ENCODE measurements around the gene PCMT1.
A peak's percentile ranks its signal among the peaks of the same experiment; 100 is the strongest.
"Not testable (repeated sequence)": the region's sequence is repeated elsewhere in the genome, so short reads cannot be mapped to it uniquely, and the experiment has no call there.

PCMT1 gene

GRCh38 chr6:149820506-149820905 lies 71.0 kb downstream of the PCMT1 start:
- DNase-seq (ENCODE audit: low read depth), result no peak

DNA sequence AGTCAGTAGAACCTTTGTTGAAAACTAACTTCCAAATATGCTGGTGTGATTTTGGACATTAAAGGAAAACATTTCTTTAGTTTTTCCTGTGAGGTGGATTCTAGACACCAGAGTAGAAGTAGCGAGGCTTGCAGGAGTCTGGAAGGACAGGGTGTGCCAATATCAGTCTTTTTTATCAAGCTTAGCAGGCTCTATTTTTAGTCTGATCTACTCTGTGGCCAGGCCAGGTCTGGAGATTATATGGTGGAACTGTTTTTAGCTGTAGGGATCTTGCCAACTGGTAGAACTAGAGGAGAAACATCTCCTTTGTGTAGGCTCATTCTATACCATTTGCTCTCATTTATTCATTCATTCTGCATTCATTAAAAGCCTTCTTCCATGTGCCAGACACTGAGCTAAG lies 72.0 kb downstream of the PCMT1 start:
- no peak for DNase-seq (ENCODE audit: low read depth)

DNA sequence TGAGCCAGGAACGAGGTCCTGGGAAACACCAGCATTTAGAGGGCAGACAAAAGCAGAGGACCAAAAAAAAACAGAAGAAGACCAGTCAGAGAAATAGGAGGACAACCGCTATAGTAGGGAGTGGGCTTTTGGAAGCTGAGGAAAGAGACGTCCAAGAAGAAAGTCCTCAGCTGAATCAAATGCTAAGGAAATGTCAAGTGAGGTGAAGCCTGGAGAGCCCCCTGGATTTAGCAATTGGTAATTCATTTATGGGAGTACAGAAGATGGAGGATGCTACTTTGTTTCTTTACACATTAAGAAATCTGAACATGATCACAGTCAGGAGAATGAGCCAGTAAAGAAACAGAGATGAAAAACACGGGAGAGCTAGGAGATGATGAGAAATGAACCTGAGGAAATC lies 73.5 kb downstream of the PCMT1 start:
- DNase-seq (ENCODE audit: low read depth), result no peak

DNA sequence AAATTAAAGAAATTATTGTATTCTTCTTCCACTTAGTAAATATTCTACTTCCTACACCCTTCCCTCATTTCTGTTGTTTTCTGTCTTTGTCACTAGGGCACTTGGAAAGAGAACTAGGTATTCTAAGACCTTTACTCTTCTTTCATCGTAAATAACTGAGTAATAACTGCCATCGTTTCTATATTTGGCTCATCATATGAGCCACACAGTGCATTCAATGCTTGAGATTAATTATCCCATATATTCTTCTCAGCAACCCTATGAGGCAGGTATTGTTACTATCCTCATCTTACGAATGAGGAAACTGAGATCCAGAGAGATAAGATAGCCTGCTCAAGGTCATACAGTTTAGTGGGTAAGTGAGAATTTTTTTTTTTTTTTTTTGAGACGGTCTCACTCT lies 75.8 kb downstream of the PCMT1 start:
- no peak for DNase-seq (ENCODE audit: low read depth)

DNA sequence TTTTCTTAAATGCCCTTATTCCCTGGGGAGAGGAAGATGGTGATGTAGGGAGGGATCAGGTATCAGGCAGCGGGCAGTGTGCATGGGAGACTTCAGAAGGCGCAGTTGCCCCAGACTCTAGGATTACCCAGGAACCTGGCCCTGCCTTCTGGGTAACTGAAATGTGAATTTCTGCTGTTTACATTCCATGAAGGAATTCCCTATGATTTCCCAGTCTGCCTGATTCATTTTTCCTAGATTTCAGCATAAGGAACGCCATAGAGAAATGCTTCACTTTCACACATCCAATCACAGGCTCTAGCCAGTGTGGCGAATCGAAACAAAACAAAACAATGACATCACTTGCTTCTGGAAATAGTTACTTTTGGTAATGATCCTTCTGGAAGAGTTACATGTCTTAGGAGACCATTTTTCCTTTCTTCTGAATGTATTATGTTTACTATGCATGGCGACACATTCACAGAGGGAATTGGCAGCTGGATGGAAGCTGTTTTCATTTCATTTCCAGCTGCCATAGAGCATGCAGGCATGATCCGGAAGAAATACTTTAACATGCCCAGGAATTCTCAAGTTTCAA lies 81.3 kb downstream of the PCMT1 start:
- DNase-seq (ENCODE audit: low read depth), result no peak

DNA sequence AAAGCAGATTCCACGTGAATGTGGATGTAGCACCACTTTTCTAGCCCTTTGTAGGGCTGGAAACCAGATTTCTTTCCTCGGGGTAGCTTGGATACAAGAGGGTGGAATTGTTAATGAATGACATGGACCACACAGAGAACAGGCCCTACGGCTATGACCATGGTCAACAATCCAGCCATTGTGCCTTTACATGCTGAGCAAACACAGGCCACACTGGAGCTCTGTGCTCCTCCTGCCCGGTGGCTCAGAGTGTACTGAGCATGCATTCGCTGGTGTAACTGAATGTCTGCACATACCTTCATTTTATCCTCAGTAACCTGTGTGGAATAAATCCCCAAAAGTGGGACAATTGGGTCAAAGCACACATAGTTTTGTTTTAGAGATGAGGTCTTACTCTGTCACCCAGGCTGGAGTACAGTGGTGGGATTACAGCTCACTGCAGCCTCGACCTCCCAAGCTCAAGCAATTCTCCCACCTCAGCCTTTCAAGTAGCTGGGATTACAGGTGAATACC lies 81.8 kb downstream of the PCMT1 start:
- DNase-seq (ENCODE audit: low read depth), result no peak

DNA sequence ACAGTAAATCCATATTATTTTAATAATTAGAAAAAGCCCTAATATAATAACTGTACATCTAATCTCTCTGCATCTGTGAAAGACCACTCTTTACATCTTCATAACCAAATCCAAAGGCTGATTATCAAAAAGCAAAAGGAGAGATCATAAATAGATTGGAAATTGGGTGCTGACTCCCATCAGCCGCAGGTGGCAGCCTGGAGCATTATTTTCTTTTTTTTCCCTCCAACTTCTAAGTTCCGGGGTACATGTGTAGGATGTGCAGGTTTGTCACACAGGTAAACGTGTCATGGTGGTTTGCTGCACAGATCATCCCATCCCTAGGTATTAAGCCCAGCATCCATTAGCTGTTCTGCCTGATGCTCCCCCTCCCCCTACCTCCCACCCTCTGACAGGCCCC lies 84.1 kb downstream of the PCMT1 start:
- DNase-seq (ENCODE audit: low read depth), result no peak

GRCh38 chr6:149834513-149835481 lies 85.3 kb downstream of the PCMT1 start:
- peak; percentile 64 for DNase-seq (ENCODE audit: low read depth)

GRCh38 chr6:149840345-149841075 lies 91.0 kb downstream of the PCMT1 start:
- peak; percentile 23 for DNase-seq (ENCODE audit: low read depth)

GRCh38 chr6:149842331-149842730 lies 92.8 kb downstream of the PCMT1 start:
- DNase-seq (ENCODE audit: low read depth), result no peak

GRCh38 chr6:149843051-149843633 lies 93.6 kb downstream of the PCMT1 start:
- DNase-seq (ENCODE audit: low read depth), result no peak

DNA sequence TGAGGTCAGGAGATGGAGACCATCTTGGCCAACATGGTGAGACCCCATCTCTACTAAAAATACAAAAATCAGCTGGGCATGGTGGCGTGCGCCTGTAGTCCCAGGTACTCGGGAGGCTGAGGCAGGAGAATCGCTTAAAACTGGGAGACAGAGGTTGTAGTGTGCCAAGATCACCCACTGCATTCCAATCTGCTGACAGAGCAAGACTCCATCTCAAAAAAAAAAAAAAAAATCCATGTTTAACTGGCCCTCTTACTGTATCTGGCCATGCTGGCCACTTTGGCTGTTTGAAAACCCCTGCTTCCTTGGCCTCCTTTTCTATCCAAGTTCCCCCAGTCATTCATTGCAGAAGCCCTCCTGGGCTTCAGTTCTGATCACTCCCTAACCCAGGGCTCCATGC lies 94.5 kb downstream of the PCMT1 start:
- DNase-seq (ENCODE audit: low read depth), result not testable (repeated sequence)

DNA sequence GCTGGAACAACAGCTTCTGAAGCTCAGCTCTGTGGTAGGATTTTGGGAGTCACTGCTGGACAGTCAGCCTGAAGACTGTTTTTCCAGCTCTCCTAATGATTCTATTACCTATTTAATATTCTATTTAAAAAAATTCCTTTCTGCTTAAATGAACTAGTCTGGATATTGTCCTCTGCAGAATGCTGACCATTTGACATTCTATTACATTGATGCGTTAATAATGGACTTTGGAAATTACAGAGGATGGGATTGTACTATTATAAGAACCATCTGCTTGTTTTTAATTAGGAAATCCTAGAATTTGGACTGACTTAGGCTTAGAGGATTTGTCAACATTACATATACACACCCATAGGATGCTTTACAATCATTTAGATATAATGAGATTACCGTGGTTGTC lies 94.9 kb downstream of the PCMT1 start:
- DNase-seq (ENCODE audit: low read depth), result no peak

DNA sequence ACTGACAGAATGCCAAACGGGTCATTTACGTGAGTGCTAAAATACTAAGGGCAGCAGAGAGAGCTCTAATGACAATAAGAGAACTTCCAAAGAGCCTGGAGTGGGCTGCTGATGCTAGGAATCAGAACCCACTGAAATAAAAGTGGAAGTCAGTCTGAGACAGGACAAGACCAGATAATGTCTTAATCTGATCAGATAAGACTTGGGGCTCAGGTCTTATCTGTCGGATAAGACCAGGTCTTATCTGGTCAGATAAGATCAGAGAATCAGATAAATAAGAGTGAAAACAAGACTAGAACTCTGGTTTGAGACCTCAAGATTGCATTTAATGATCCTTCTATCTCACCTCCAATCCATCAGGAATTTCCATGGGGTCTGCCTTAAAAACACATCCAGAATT lies 96.0 kb downstream of the PCMT1 start:
- DNase-seq (ENCODE audit: low read depth), result no peak

DNA sequence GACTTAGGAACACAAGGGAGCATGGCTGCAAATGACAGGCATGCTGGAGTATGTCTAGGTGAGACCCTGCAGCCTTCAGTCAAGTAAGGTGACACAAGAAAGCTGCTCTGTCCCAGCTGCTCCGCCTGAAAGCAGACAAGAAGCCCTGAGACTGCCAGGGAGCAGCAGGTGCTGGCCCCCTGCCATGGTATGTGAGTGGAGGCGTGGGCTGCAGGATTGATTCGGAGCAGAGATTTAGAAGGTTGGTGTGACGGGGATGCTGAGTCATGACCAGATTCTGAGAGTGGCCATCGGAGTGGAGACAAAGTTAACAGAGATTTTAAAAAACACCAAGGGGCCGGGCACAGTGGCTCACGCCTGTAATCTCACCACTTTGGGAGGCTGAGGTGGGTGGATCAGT lies 96.8 kb downstream of the PCMT1 start:
- no peak for DNase-seq (ENCODE audit: low read depth)

DNA sequence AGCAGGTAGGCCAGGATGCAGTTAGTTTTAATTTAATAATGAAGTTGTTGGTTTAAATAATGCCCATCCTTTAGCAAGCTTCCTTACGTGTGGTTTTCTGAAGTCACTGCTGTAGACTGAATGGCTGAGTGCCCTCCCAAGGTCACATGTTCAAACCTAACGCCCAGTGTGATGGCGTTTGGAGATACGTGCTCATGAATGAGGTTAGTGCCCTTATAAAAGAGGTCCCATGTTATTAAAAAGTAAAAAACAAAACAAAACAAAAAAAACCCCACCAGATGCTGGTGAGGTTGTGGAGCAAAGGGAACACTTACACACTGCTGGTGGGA lies 98.4 kb downstream of the PCMT1 start:
- DNase-seq (ENCODE audit: low read depth), result no peak

GRCh38 chr6:149848343-149848742 lies 98.8 kb downstream of the PCMT1 start:
- not testable (repeated sequence) for DNase-seq (ENCODE audit: low read depth)

DNA sequence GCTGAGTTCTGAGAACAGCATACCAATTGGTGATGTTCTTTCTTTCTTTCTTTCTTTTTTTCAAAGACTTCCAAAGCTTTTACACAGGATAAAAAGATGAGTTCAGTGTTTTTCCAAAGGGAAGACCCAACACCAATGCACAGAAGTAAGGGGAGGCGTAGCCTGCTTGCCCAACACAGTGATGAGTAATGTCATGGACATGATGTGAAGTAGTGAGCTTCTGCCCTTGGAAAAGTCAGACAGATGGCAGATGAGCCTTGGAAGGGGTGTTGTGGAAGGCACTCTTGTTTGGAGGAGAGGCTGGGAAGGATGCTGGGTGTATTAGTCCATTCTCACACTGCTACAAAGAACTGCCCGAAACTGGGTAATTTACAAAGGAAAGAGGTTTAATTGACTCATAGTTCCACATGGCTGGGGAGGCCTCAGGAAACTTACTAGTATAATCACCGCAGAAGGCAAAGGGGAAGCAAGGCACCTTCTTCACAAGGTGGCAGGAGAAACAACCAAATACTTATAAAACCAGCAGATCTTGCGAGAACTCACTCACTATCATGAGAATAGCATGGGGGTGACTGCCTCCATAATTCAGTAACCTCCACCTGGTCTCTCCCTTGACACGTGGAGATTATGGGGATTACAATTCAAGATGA lies 102.0 kb downstream of the PCMT1 start:
- no peak for DNase-seq (ENCODE audit: low read depth)

DNA sequence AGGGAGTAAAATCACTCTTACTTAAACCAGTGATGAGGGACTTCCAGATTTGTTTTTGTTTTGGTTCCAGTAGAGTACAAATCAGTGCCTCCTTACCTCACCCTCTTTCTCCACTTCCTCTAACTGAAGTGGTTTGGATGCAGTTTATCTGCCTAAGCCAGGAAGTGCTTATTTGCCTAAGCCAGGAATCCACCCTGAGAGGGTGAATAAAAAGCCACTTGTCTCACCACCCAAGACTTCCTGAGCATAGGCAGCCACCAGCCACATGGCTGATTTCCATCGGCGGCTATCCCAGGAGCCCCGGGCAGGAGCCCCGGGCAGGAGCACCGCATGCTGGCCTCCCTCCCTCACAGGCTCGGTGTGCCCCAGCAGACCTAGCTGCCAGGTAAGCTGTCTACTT lies 102.6 kb downstream of the PCMT1 start:
- DNase-seq (ENCODE audit: low read depth), result no peak

GRCh38 chr6:149852881-149853280 lies 103.3 kb downstream of the PCMT1 start:
- no peak for DNase-seq (ENCODE audit: low read depth)

DNA sequence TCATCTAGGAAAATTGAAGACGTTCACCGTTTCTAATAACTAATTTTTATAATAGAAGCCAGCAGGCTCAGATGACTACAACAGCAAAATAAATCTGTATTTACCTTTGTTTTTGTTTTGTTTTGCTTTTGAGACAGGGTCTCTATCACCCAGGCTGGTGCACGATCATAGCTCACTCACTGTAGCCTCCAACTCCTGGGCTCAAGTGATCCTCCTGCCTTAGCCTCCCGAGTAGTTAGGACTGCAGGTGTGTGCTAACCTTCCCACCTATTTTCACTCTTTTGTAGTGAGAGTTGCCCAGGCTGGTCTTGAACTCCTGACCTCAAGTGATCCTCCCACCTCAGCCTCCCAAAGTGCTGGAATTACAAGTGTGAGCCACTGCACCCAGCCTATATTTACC lies 104.5 kb downstream of the PCMT1 start:
- not testable (repeated sequence) for DNase-seq (ENCODE audit: low read depth)

DNA sequence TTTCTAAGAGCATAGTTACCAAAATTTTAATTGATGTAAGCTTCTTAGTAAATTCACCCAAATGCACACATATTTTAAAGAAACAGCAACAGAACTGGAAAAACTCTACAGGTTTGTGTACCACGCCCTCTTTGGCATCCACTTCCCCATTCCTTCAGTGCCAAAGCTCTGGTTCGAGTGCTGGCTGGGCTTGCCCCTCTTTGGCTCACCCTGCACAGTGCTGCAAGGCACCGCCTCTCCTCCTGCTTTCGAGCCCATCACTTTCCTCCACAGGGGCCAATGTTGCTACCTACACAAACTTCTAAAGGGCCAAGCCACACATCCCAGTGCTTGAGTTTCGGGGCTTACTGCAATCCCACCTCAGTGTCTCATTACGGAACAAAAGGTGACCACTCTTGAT lies 105.0 kb downstream of the PCMT1 start:
- no peak for DNase-seq (ENCODE audit: low read depth)

Data from activated T-cell treated with anti-CD3 and anti-CD28 coated beads for 24 hours (primary cell).